Astrocyte (in vitro differentiated cells and primary cell): ENCODE data around the gene CACNG7. TPM values are rescaled to one million over a fixed set of nuclear protein-coding genes. Genes with fewer than 3 reads are reported as not detected.
A peak's percentile ranks its signal among the peaks of the same experiment; 100 is the strongest.

Experiments used
- DNase-seq: peaks from one replicate; pipeline ENCODE4 v3.0.0-alpha.2; 2010; ENCODE audit warnings: low read depth
- FAIRE-seq: peaks from 2 replicates; lab custom pipeline; 2011; peaks lifted over from hg19 to GRCh38; lab: Jason Lieb, UNC
- H2AFZ ChIP-seq: 2 replicates; pipeline ENCODE4 v1.6.0; 2012; ENCODE audit warnings: low read depth, low read length, inconsistent platforms
- H3K27ac ChIP-seq: 2 replicates; pipeline ENCODE4 v1.5.1; 2011; ENCODE audit warnings: low read depth, low read length, inconsistent platforms
- H3K27me3 ChIP-seq: 2 replicates; pipeline ENCODE4 v1.6.0; 2011; ENCODE audit warnings: low read length, inconsistent platforms; ENCODE audit not compliant: insufficient read depth
- H3K36me3 ChIP-seq: 2 replicates; pipeline ENCODE4 v1.5.1; 2011; ENCODE audit warnings: low read length, inconsistent platforms; ENCODE audit not compliant: insufficient read depth
- H3K4me1 ChIP-seq: 2 replicates; pipeline ENCODE4 v1.5.1; 2011; ENCODE audit warnings: low read length, inconsistent platforms; ENCODE audit not compliant: insufficient read depth
- H3K4me2 ChIP-seq: 2 replicates; pipeline ENCODE4 v1.6.0; 2012; ENCODE audit warnings: low read length, inconsistent platforms
- H3K4me3 ChIP-seq: 2 replicates; pipeline ENCODE4 v1.5.1; 2011; ENCODE audit warnings: low read depth, mild to moderate bottlenecking, low read length, inconsistent platforms; ENCODE audit not compliant: insufficient read depth
- H3K79me2 ChIP-seq: 2 replicates; pipeline ENCODE4 v1.6.0; 2012; ENCODE audit warnings: mild to moderate bottlenecking, low read length, inconsistent platforms; ENCODE audit not compliant: insufficient read depth
- H3K9ac ChIP-seq: 2 replicates; pipeline ENCODE4 v1.6.0; 2012; ENCODE audit warnings: mild to moderate bottlenecking, low read length, inconsistent platforms
- H3K9me3 ChIP-seq: 2 replicates; pipeline ENCODE4 v1.5.1; 2012; ENCODE audit warnings: low read depth, mild to moderate bottlenecking, low read length, inconsistent platforms; ENCODE audit not compliant: insufficient read depth
- H4K20me1 ChIP-seq: 2 replicates; pipeline ENCODE4 v1.6.0; 2012; ENCODE audit warnings: low read length, inconsistent platforms; ENCODE audit not compliant: insufficient read depth
- H3K27ac Mint-ChIP-seq: one replicate; pipeline ENCODE4 v1.8.0; 2021; ENCODE audit warnings: mild to moderate bottlenecking, mixed read lengths; ENCODE audit not compliant: unreplicated experiment
- H3K27me3 Mint-ChIP-seq: one replicate; pipeline ENCODE4 v1.8.0; 2021; ENCODE audit warnings: low read depth, mixed read lengths; ENCODE audit not compliant: unreplicated experiment
- H3K36me3 Mint-ChIP-seq: one replicate; pipeline ENCODE4 v1.8.0; 2021; ENCODE audit warnings: low read depth, mixed read lengths; ENCODE audit not compliant: unreplicated experiment
- H3K4me1 Mint-ChIP-seq: one replicate; pipeline ENCODE4 v1.8.0; 2021; ENCODE audit warnings: low read depth, mixed read lengths; ENCODE audit not compliant: unreplicated experiment
- H3K4me3 Mint-ChIP-seq: one replicate; pipeline ENCODE4 v1.8.0; 2021; ENCODE audit warnings: mild to moderate bottlenecking, moderate library complexity, mixed read lengths; ENCODE audit not compliant: unreplicated experiment
- H3K9me3 Mint-ChIP-seq: one replicate; pipeline ENCODE4 v1.8.0; 2021; ENCODE audit warnings: mild to moderate bottlenecking, mixed read lengths; ENCODE audit not compliant: unreplicated experiment
- CTCF ChIP-seq: IDR thresholded peaks from 2 replicates; pipeline ENCODE4 v1.5.1; 2011; ENCODE audit warnings: low read depth, mild to moderate bottlenecking, inconsistent platforms, low read length, moderate library complexity; ENCODE audit not compliant: insufficient read depth
- EZH2 ChIP-seq: IDR thresholded peaks from 2 replicates; pipeline ENCODE4 v1.6.1; 2012; ENCODE audit warnings: mild to moderate bottlenecking, low read length, inconsistent platforms; ENCODE audit not compliant: insufficient read depth
- total RNA-seq: library from RNA; stranded (reverse); gene quantifications from 2 replicates; pipeline ENCODE4 v1.2.1, GENCODE V29; 2021

CACNG7 gene
- total RNA-seq, 1 donor from 2014 or later = 3.5 TPM

DNA sequence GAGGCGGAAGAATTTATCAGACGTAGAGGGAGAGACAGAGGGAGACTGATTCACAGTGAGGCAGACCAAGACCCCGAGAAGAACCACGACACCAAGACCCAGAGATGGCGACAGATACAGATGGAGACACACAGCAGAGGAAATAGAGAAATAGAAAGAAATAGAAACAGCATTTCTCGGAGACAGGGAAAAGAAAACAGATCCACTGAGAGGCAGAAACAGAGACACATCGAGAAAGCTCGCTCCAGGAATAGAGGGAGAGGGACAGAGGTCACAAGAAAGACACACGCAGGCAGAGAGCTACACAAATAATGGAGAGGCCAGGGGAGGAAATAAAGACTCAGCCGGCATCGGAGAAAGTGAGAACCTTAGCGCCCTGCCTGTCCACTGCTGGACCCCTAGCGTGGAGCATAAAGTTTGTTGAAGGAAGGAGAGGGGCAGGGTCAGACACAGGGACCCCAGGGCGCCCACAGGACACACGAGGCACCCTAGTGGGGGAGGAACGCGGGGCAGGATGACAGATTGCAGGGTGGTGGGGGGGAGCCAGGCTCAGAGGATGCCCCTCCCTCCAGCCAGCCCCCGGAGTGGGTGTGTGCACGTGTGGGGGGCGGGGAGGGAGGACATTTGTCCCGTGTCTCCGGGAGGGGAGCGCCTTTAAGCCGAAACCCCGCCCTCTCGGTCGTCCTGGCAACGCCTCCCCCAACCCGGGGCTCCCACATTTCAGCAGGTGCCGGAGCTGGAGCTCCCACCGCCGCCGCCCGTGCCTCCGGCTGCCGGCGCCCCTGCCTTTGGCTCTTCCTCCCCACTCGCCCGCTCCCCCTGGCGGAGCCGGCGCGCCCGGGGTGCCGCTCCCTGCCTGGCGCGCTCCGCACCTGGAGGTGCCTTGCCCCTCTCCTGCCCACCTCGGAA, 27.3 kb upstream of the CACNG7 start, which contains the start of gene PRKCG:
TSS of gene PRKCG (plus strand) at position 716 of the 909 bp plus-strand sequence. CDS start 298 bp downstream, outside the sequence.
- Mint-ChIP-seq H3K4me1 (no peaks in the 10 kb centered on the region), H3K27me3 (peaks cover 25% of the 10 kb centered on the region), H3K4me3 (peak within 1 kb of the TSS; percentile 66), H3K27ac (no peak within 1 kb of the TSS), H3K9me3 (no peaks in the 10 kb centered on the region), H3K36me3 (peaks cover 6% of the 10 kb centered on the region)
- Histone ChIP-seq H3K4me2 (peak within 1 kb of the TSS; percentile 79), H2AFZ (peak within 1 kb of the TSS; percentile 27), H3K4me3 (peak within 1 kb of the TSS; percentile 30), H3K27ac (no peak within 1 kb of the TSS), H3K4me1 (peaks cover 15% of the 10 kb centered on the region), H3K79me2 (no peaks in the 10 kb centered on the region), H3K9ac (peak within 1 kb of the TSS; percentile 58), H3K27me3 (peaks cover 51% of the 10 kb centered on the region), H3K36me3 (peaks cover 1% of the 10 kb centered on the region), H4K20me1 (peaks cover 7% of the 10 kb centered on the region), H3K9me3 (no peaks in the 10 kb centered on the region)
- TF ChIP-seq CTCF = no peak
- no peak for TF ChIP-seq EZH2
- FAIRE-seq = no peak
- DNase-seq = no peak

DNA sequence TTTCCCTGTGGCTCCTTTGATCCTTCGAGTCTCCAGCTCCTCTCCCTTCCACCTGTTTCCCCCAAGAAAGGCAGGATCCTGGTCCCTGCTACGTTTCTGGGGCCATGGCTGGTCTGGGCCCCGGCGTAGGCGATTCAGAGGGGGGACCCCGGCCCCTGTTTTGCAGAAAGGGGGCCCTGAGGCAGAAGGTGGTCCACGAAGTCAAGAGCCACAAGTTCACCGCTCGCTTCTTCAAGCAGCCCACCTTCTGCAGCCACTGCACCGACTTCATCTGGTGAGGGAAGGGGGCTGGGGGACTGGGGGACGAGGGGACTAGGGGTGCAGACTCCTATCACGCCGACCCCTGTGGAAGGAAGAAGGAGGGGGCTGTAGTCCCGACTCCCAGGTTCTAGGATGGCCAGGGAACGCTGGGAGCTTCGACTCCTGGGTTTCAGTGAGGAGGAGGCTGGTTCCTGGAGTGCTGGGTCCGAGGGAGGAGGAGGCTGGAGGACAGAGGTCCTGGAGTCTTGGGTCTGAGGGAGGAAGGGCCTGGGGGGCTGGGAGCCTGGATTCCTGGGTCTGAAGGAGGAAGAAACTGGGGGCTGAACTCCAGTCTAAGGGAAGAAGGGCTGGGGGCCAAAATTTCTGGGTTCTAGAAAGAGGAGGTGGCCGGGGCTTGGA, 26.6 kb upstream of the CACNG7 start:
- Histone ChIP-seq H3K27ac (no peak overlapping the region), H4K20me1 (no peaks in the 10 kb centered on the region), H3K9me3 (no peaks in the 10 kb centered on the region), H2AFZ (no peak overlapping the region), H3K9ac (no peak overlapping the region), H3K4me1 (peaks cover 15% of the 10 kb centered on the region), H3K79me2 (no peaks in the 10 kb centered on the region), H3K4me3 (peak overlapping the region; percentile 30), H3K27me3 (peaks cover 51% of the 10 kb centered on the region), H3K4me2 (peak overlapping the region; percentile 79), H3K36me3 (no peaks in the 10 kb centered on the region)
- TF ChIP-seq CTCF = no peak
- TF ChIP-seq EZH2 = peak; percentile 26
- H3K27me3 Mint-ChIP-seq = peaks cover 25% of the 10 kb centered on the region
- H3K9me3 Mint-ChIP-seq = no peaks in the 10 kb centered on the region
- no peak overlapping the region for H3K27ac Mint-ChIP-seq
- H3K4me1 Mint-ChIP-seq = no peaks in the 10 kb centered on the region
- FAIRE-seq (no peak), DNase-seq (no peak)
- H3K4me3 Mint-ChIP-seq = peak overlapping the region; percentile 66
- H3K36me3 Mint-ChIP-seq = peaks cover under 1% of the 10 kb centered on the region
